Islet precursor cell (in vitro differentiated cells): ENCODE results near the gene CNBD2.
"Not testable (repeated sequence)": the region's sequence is repeated elsewhere in the genome, so short reads cannot be mapped to it uniquely, and the experiment has no call there.

ENCODE experiments used
- DNase-seq: peaks from one replicate; pipeline ENCODE4 v3.0.0-alpha.2; 2018

The CNBD2 gene

GRCh38 chr20:35967979-35968640 lies at the start of gene CNBD2:
Gene CNBD2 (plus strand): TSS chr20:35968590. CDS start chr20:35968763, 173 bp downstream.
- DNase-seq: no peak

- no peak for DNase-seq
Observed at GRCh38 chr20:35920523-35920922, 47.9 kb upstream of the CNBD2 start.

GRCh38 chr20:35929301-35929700 lies 39.1 kb upstream of the CNBD2 start:
- no peak for DNase-seq

- DNase-seq: no peak
Observed at GRCh38 chr20:35934050-35934449, 34.3 kb upstream of the CNBD2 start.

- DNase-seq: no peak
Observed at GRCh38 chr20:35939264-35939663, 29.1 kb upstream of the CNBD2 start.

GRCh38 chr20:35941620-35942019 lies 26.8 kb upstream of the CNBD2 start:
- DNase-seq: no peak

GRCh38 chr20:35942243-35942642 lies 26.1 kb upstream of the CNBD2 start:
- DNase-seq: no peak

GRCh38 chr20:35947489-35947888 lies 20.9 kb upstream of the CNBD2 start:
- peak; percentile 61 for DNase-seq

- DNase-seq: no peak
Observed at GRCh38 chr20:35947907-35948306, 20.5 kb upstream of the CNBD2 start.

- no peak for DNase-seq
Observed at GRCh38 chr20:35950093-35950492, 18.3 kb upstream of the CNBD2 start.

- DNase-seq: not testable (repeated sequence)
Observed at GRCh38 chr20:35952080-35952479, 16.3 kb upstream of the CNBD2 start.

GRCh38 chr20:35952480-35953386 lies 15.7 kb upstream of the CNBD2 start:
- DNase-seq: no peak

GRCh38 chr20:35953387-35954199 lies 14.8 kb upstream of the CNBD2 start:
- DNase-seq: peak; percentile 73

GRCh38 chr20:35954200-35954906 lies 14.0 kb upstream of the CNBD2 start, which contains the start of gene SCAND1:
Gene SCAND1 (minus strand): TSS chr20:35954502. CDS start chr20:35954284, 218 bp downstream.
- peak; percentile 99 for DNase-seq

GRCh38 chr20:35954907-35955251 lies 13.5 kb upstream of the CNBD2 start:
- DNase-seq: no peak

- no peak for DNase-seq
Observed at GRCh38 chr20:35956616-35957015, 11.8 kb upstream of the CNBD2 start.

GRCh38 chr20:35959291-35959690 lies 9.1 kb upstream of the CNBD2 start:
- not testable (repeated sequence) for DNase-seq

- no peak for DNase-seq
Observed at GRCh38 chr20:35963878-35964277, 4.5 kb upstream of the CNBD2 start.

- DNase-seq: no peak
Observed at GRCh38 chr20:35968930-35969329, 540 bp downstream of the CNBD2 start.

GRCh38 chr20:35971981-35972380 lies 3.6 kb downstream of the CNBD2 start:
- DNase-seq: no peak

GRCh38 chr20:35972462-35972861 lies 4.1 kb downstream of the CNBD2 start:
- DNase-seq: no peak

GRCh38 chr20:35974256-35974655 lies 5.9 kb downstream of the CNBD2 start:
- no peak for DNase-seq
